HG02852 (cell line): ENCODE measurements around the gene EFNA3.

ENCODE experiments used
- ATAC-seq: cut with Tn5 transposase; IDR thresholded peaks from one replicate; pipeline ENCODE4 v1.9.1; 2021; ENCODE audit warnings: mild to moderate bottlenecking, moderate library complexity; ENCODE audit not compliant: unreplicated experiment

EFNA3 gene

DNA sequence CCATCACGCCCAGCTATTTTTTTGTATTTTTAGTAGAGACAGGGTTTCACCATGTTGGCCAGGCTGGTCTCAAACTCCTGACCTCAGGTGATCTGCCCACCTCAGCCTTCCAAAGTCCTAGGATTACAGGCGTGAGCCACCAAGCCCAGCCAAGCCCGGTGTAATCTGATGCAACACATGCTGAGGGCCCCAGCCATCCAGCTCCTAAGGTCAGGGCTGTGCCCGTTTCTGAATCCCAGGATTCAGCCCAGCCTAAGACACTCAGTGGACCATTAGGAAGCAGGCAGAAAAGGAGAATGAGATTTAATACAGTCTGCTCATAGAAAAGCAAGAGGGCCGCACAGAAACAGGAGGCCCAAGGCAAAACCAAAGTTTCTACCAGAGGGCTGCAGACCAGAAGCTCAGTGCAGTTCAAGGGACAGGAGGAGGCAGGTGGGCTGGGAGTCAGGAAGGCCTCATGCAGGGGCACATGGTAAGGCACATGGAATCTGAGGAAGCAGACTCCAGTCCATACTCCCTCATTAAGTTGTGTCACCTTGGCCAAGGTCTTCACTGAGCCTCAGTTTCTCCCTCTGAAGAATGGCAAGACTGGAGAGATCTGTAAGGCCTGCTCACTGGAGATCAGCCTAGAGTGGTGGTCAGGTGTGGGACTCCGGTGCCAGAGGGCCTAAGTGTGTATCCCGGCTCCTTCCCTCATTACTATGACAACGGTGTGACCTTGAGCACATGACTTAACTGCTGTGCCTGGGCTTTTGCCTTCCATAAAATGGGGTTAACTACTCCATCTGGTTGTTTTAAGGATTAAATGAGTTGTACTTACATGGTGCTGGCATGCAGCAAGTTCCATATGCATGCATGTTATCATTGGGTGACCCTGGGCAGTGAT, 29.9 kb upstream of the EFNA3 start:
- no peak for ATAC-seq

DNA sequence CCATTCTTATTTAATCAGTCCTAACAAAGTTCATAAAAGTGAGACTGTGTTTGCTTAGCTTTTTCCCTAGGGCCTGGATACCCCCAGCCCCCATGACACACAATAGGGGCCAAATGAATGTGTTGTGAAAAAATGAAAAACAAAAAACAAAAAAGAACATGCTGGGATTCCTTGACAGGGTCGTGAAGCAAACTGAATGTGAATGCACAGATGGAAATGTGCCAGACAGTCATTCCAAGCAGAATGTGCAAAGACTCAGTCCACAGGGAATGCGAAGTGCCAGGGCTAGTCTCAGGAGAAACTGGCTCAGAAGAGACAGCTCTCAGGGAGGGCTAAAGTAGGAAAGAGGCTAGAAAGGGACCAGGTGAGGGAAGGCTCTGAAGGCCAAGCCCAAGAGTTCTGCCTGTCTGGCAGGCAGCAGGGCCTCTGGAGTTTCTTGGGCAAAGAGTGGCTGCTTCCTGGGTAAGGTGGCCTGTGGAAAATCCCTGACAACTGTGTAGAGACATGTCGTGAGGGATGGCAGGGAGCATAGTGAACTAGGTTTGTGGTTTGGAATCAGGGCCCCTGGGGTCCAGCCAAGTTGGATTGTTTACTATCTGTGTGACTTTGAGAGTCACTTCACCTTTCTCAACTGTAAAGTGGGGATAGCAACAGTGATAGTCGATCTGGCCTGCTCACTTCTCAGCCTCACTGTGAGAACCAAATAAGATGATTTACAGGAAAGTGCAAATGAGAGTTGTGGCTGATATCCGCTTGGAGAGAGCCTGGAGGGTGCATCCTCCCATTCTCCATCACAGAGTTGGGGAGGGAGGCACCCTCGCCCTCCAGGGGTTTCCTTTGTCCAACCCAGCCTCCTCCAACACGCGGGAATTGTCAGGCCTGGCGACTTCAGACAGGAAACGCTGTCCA, 28.7 kb upstream of the EFNA3 start:
- no peak for ATAC-seq

DNA sequence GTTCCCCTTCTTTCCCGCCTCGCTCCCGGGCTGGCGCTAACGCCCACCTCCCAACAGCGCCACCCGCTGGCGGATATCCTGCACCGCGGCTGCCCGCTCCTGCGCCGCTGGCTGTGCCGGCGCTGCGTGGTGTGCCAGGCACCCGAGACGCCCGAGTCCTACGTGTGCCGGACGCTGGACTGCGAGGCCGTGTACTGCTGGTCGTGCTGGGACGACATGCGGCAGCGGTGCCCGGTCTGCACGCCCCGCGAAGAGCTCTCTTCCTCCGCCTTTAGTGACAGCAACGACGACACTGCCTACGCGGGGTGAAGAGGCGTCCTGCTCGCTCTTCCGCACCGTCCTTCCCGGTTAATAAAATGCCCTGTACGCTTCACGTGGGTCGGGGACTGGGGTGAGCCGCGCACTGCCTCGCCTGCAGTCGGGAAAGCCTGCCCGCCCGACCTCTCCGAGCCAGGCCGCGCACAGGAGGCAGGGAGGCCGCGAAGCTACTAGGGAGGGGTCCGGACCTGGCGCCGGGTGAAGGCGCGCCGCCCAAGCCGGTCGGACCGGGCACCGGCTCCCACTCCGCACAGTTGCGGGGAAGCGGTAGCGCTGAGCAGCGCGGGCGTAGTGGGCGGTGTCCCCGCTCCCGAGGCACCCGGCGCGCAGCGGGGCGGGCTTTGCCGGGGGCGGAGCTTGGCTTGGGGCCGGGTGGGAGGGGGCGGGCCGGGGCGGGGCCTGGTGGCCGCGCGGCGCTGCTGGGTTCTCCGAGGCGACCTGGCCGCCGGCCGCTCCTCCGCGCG, 27.9 kb upstream of the EFNA3 start, which contains the start of gene ADAM15:
Gene ADAM15 (plus strand): TSS at position 757 of the 782 bp plus-strand sequence. CDS start 71 bp downstream, outside the sequence.
- peak; percentile 68 for ATAC-seq

DNA sequence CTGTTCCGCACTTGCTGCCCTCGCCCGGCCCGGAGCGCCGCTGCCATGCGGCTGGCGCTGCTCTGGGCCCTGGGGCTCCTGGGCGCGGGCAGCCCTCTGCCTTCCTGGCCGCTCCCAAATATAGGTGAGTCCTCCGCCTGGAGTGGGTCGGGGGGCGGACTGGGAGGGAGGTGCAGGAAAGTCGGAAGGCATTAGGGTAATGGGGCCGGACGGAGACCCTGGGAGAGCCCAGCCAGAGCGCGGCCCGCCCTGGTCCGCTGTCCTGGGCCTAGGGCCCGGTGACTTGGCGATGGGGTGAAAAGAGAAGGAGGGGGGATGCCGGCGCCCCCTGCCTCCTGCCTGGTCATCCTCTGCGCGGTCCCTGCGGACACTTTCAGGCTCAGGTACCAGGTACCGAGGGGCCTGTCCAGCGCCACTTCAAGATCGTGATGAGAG, 27.3 kb upstream of the EFNA3 start:
- peak; percentile 17 for ATAC-seq

DNA sequence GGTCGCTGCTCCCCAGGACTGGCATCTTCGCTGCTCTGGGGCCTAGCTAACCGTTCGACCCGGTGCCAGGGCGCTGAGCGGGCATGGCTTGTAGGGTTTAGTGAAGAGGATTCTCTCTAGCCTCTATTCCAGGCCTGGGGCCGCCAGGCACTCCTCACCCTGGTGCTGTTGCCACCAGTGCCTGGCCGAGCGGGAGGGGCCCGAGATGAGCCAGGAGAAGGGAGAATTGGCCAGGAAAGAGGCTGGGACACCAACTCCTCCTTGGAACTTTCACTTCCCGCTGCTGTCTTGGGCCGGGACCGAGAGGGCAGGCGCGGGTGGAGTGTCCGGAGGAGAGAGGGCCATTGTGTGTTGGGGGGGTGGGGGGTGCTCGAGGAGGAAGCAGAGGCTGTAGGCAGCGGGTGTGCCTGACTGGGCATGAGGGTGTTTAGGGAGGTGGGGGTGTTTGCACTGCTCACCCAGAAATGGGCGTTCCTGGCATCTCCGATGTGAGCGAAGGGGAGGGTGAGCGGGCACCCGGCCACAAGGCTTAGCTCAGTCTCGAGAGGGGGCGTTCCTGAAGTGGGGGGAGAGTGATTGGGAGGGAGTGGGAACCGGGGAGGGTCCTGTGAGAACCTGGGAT, 26.7 kb upstream of the EFNA3 start:
- peak; percentile 12 for ATAC-seq

DNA sequence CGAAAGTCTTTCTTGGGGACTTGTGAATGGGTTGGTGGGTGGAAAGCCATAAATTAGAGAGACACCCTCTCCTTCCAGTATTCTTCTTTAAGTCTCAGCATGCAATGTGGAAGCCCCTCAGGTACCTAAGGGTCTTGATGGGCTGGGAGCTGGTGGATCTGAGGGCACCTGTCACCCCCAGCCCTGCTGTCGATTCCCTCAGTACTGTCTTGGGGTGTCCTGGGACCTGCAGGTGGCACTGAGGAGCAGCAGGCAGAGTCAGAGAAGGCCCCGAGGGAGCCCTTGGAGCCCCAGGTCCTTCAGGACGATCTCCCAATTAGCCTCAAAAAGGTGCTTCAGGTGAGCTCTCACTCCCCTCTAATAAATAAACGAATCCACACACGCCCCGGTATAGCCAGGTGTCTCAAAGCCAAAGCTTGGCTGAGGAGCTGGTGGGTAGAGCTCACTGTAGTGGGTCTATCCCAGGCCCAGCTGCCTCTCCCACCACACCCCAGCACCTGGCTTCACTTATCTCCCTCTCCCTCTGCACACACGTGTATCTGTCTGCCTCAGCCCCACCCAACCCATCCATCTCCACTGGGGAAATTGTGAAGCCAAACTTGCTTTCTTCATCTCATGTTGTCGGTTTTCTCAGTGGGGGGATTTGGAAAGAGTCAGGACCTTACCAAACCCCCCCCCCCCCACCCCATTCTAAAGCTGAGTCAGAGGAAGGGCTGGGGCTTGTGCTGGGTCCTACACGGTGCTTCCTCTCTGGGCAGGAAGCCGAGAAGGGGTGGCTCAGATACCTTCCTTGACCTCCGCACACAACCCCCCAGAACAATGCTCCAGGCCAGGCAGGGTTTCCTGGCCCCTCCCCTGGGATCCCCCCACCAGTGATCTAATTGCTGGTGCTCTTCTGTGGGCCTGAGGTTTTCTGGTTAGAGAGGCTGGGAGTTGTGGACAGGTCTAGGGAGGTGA, 25.9 kb upstream of the EFNA3 start:
- ATAC-seq, result no peak

DNA sequence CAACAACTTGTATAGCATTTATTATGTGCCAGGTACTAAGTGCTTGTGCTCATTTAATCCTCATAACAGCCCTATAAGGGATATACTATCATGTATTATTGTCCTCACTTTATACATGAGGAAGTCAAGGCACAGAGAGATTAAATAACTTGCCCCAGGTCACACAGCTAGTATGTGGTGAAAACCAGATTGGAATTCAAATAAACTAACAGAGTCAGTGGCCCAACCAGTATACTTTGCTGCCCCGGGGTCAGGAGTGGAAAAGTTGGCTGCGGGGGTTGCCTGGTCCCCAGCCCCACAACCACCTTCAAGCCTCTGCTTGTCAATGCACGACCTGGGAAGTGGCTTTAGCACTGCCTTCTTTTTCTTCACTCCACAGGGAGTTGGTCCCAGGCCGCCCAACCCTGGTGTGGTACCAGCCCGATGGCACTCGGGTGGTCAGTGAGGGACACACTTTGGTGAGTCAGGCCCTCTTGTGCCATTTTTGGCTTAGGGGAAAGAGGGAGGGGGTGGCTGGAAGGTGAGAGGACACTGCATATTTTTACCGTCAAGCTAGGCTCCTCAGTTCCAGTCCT, 25.0 kb upstream of the EFNA3 start:
- ATAC-seq, result no peak

DNA sequence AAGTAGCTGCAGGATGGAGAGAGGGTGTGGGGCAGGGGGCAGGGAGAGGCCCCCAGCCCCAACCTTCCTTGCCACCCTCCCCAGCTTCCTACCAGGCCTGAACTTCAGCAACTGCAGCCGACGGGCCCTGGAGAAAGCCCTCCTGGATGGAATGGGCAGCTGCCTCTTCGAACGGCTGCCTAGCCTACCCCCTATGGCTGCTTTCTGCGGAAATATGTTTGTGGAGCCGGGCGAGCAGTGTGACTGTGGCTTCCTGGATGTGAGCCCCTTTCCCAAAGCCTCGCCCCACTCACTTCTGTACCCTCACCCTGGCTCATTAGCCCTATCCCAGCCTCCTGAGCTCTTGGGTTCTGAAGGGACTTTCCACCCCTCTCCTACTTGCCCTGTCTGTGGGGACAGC, 21.5 kb upstream of the EFNA3 start:
- ATAC-seq, result no peak

DNA sequence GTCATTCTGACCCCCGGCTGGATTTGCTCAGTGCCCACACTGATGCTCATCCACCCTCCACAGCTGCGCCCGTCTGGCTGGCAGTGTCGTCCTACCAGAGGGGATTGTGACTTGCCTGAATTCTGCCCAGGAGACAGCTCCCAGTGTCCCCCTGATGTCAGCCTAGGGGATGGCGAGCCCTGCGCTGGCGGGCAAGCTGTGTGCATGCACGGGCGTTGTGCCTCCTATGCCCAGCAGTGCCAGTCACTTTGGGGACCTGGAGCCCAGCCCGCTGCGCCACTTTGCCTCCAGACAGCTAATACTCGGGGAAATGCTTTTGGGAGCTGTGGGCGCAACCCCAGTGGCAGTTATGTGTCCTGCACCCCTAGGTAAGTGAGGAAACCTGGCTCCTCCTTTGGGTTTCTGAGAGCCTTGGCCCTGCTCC, 20.8 kb upstream of the EFNA3 start:
- ATAC-seq, result no peak

DNA sequence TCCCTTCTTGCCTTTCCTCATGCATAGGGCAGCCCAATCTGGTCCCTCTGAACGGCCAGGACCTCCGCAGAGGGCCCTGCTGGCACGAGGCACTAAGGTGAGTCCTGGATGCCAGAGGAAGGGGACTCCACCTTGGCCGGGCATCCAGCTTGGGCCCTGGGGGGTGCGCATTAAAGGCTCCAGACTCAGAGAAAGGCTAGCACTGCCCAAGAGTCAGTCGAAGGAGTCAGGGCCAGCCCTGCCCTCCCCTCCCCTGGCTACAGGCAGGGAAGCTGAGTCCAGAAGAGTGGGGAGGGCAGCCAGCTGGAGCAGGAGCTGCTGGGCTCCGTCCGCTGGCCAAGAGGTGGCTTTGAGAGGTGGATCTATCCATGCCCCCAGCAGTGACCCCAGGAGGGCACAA, 17.9 kb upstream of the EFNA3 start:
- no peak for ATAC-seq

DNA sequence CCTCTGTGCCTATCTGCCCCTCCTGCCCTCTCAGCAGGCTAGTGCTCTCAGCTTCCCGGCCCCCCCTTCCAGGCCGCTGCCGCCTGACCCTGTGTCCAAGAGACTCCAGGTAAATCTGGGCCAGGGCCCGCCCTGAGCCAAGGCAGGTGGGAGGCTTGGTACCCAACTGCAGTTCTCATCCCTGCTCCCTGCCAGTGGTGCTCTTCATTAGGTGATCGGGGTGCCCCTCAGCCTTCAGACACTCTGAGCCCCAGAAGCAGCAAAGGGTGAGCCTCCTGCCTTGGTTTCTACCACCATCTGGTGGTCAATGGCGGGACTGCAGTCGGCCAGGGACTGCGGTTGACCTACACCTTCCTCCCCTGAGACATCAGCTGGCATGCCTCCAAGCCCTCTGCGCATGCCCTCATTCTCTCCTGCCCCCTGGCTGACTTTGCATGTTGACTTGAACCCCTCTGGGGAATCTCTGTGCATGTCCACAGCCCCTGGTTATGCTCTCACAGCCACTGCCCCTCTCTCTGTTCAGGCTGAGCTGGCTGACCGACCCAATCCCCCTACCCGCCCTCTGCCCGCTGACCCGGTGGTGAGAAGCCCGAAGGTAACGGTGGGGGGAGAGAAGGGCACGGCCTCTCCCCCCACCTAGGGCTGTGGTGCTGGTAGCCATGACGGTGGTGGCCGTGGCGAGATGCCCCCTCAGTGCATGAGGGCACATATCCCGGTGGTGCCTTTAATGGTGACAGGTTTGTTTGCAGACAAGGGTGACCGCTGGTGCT, 17.1 kb upstream of the EFNA3 start:
- no peak for ATAC-seq

DNA sequence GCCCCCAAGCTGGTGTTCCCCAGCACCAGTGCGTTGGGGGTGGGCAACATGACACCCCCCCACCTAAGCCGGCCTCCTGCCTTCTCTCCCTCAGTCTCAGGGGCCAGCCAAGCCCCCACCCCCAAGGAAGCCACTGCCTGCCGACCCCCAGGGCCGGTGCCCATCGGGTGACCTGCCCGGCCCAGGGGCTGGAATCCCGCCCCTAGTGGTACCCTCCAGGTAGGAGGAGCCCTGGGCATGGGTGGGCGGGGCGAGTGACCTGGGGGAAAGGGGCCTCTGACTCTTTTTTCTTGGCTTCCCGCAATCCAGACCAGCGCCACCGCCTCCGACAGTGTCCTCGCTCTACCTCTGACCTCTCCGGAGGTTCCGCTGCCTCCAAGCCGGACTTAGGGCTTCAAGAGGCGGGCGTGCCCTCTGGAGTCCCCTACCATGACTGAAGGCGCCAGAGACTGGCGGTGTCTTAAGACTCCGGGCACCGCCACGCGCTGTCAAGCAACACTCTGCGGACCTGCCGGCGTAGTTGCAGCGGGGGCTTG, 16.4 kb upstream of the EFNA3 start:
- no peak for ATAC-seq

DNA sequence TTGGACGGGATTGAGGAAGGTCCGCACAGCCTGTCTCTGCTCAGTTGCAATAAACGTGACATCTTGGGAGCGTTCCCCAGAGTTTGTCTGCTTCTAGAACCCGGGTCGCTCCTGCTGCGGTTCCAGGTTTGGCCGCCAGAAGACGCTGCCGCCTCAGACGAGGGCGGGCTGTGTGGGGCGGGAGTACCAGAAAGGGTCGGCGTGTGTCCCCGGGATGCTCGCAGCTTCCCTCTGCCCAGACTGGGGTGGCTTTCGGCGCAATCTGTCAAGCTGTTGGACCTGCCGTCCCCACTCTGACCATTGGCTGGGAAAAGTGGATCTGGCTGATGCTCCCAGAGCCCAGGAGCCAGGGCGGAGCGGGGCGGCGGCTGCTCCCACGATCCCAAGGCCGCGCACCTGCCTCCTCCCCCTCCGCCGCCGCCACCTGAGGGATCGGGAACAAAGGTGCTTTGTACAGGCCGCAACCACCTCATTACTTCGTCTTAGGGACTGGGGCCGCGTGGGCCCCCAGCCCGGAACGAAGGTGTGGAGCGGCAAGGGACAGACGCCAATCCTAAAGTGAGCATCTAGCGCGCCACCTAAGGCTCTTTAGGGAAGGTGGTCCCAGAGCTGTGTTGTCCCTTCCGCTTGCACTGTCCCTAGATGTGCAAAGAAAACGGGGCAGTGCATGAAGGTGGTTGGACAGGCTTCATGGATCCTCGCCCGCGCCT, 15.8 kb upstream of the EFNA3 start:
- peak; percentile 13 for ATAC-seq

DNA sequence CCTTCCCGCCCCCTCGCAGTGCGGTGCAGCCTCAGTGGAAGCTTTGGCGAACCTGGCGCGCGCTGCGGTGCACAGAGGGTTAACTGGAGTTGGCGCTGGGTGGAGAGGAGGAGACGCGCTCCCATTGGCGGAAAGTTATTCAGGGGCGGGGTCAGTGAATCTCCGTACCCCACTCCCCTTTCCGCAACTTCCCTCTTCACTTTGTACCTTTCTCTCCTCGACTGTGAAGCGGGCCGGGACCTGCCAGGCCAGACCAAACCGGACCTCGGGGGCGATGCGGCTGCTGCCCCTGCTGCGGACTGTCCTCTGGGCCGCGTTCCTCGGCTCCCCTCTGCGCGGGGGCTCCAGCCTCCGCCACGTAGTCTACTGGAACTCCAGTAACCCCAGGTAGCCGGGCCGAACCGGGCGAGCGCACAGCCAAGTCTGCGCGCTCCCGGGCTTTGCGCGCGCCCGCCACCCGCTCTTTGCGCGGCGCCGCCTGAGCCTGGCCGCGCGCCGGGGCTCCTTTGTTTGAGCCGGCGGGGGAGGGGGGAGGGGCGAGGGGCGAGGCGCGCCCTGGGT, 15.0 kb upstream of the EFNA3 start, which contains the start of gene EFNA4:
Gene EFNA4 (plus strand): TSS at position 191 of the 561 bp plus-strand sequence. CDS start 84 bp downstream, at position 275.
- ATAC-seq, result peak; percentile 79

DNA sequence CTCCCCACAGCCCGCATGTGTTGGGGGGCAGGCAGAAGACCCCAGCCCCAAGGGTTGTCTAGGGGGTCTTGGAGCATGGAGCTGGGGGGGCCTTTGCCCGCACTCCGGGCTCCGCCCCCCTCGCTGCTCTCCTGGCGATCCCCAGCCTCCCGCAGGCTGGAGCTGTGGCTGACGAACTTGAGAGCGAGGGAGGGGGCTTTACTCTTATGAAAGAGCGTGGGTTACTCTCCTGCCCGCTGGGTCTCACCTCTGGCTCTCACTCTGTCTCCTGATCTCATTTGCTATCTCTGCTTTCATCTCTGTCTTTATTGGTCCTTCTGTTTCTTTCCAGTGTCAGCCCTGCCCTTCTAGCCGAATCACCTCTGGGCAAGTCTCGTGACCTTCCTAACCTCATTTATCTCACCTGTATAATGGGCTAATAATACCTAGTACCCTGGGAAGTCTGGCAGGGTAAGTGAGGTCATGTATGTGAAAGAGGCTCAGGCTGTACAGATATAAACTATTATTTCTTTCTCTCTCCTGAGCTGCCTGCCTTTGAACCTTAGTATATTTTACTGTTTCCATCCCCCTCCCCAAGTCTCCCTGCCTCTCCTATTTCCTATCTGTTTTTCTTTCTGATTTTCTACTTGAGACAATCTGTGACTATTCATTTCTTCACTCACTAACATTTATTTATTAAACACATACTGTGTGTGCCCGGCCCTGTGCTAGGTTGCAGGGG, 14.4 kb upstream of the EFNA3 start:
- ATAC-seq, result peak; percentile 9

DNA sequence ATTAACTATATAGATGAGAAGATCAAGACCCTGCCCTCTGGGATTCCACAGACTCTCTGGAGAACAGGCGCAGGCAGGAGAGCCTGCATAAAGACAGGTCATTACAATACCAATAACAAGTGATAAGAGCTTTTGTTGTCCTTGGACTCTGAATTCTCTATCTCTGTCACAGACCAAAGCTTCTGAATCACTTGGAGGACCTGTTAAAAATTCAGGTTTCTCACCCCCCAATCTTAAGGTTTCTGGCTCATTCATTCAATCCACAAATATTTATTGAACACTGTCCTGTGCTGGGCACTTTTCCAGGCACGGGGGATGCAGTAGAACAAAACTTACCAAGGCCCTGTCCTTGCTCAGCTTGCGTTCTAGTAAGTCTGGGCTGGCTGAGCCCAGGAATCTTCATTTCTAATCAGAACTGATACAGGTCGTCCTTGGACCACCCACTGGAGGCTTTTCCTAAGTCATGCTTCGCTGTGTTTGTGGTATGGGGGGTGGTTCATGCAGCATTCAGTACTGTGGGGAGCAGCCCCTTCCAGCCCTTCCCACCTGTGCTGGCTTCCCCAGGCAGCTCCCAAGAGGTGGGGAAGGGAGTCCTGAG, 13.7 kb upstream of the EFNA3 start:
- ATAC-seq, result no peak
